GM21423 (cell line): ENCODE results near the gene RPS6KA5.

Source experiments
- ATAC-seq: cut with Tn5 transposase; IDR thresholded peaks from one replicate; pipeline ENCODE4 v1.9.1; 2021; ENCODE audit warnings: mild to moderate bottlenecking, moderate library complexity; ENCODE audit not compliant: unreplicated experiment

The RPS6KA5 gene

DNA sequence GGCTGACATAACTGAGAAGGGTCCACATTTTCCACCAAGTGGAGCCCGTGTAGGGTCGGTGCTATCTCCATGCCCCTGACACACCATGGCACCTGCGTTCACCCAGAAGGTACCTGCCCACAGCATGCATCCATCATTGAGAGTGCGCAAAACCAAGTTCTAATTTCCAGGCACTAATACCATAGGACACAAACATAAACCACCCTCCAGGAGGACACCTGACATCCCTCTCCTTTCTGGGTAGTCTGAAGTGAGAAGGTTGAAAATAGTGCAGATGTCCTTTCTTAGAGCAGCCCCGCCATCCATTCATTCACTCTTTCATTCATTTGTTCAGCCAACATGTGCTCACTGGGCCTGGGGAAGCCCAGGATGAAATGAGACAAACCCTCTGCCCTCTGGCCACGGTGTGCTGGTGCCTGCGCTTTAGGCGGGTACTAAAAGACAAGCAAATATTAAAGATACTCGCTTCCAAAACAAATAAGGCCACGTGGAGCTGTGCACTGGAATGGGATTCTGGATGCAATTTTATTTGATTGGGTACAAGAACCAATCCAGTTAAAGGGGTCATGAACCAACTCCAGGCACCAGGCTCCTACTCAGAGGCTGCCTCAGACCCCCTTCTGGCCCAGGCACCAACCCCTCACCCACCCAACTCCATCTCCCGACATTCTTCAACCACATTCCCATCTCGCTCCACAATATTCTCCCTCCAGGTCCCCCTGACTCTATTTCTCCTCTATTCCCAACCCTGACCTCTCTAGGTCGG is 245.5 kb downstream of the RPS6KA5 start:
- no peak for ATAC-seq

DNA sequence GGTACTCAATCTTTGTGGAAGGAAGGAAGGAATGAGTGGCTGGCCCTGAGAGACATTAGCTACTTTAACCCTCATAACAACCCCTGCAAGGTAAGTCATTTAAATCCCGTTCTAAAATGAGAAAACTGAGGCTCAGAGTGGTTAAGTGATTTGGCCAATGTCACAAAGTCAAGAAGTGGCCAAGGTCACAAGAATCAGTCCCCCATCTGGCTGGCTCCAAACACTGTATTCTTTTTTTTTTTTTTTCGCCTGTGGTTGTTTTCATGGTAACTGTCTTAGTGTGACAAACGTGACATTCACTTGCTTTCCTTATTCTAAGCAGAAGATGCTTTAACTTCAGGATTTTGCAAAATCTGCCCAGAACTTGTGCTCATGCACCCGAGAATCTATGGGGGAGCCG is 247.0 kb downstream of the RPS6KA5 start:
- no peak for ATAC-seq

DNA sequence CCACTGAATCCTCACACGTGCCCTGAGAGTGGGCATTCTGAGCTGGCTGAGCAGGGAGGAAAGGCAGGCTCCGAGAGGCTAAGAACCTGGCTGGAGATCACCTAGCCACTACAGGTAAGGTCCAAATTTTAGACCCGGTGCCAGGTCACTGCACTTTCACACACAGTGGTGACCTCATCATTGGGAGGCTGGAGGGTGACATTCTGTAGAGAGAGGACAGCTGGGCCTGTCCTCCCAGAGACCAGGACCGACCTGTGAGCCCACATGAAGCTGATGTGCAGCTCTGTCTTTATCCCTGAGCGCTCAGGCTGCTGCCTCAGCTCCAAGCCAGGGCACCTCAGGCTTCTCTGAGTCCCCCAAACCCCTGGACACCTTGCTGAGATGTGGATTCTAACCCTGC is 248.3 kb downstream of the RPS6KA5 start:
- no peak for ATAC-seq

DNA sequence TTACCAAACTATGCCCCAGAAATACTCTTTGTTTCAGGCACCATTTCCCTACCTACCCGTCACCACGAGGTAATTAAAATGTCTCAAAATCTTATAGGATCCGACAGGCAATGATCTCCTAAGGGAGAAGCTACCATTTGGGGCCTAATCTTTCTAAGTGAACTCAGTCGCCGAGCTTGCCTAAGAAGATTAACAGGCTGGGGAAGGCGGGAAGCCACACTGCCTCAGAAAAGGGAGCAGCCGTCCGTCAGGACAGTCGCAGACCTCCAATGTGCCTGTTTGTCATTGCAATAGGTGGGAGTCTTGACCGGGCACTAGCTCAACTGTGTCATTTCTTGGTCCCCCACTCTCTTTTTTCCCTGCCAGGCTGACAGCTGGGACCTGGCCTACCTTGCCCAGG is 248.8 kb downstream of the RPS6KA5 start:
- ATAC-seq, result no peak

DNA sequence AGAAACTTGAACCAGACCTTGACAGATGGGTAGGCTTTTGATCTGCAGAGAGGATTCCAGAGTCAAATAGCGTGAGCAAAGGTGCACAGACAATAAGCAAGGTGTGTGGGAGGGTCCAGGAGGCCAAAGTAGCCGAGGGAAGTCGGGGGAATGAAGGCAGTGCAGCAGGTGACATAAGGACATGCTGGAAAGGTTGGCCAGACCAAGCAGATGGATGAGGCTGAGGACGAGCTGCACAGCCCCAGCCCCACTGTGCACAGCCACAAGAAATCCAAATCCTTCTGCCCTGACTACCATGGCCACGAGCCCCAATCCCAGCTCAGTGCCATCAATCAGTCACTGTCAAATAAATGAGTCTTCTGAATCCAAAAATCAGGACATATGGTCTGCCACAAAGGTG is 249.6 kb downstream of the RPS6KA5 start:
- ATAC-seq, result no peak

DNA sequence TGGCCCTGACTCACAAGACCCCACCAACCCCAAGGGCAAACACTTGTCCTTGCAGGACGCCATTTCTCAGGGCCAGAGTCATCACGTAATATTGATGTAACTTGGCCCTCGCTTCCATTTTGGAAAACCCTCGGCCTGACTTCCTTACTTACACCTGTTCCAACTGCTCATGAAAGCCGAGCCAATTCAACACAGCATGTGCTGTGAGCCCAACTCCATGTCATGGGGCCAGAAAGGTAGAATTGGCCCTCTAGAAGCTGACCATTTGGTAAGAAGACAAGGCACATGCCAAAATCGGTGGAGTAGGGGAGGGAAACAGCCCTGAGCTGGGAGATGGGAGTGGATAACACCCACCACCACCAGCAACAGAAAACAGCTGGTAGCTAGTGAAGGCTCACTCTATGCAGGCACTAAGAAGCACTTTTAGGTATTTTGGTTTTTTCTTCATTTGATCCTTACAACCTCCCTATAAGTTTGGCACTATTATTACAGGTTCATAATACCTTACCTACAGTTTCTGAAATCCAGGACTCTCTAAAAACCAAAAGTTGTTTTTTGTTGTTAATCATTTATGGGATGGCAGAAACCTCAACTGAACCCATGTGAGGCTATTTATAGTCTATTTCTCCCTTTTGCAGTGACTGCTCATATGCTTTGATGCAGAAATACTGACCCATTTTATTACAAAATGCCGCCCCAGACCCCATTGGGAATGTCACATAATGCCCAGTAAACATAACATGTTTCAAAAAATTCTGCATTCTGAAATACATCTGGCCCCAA is 250.7 kb downstream of the RPS6KA5 start:
- ATAC-seq, result no peak

DNA sequence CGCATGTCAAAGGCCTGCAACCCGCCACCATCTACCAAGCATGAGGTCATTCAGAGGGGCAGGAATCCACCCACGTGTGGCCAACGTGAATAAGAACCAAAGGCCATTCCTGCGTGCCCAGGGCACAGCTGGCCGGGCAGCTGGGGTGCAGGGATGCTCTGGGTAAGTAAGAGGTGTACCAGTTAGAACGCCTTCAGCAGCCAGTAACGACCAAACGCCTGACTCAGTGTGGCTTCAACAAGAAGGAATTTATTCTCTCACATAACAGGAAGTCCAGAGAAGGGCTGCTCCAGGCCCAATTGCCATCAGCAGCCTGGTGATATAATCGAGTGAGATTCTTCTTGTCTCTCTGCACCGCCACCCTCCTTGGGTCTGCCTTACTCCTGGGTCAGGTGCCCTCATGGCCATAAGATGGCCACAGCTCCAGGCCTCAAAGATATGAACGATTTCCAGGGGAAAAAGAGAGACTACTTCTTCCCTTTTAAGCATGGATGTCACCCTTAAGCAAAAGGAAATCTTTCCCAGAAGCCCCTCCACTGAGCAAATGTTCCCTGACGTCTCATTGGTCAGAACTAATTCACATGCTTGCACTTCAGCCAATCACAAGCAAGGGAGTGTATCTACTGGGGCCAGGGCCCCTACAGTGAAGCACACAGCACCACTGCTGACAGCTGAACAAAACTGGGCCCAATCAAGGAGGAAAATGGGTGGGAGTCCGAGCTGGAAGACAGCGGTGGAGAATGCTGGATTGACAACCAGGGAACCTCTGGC is 251.5 kb downstream of the RPS6KA5 start:
- ATAC-seq, result no peak

DNA sequence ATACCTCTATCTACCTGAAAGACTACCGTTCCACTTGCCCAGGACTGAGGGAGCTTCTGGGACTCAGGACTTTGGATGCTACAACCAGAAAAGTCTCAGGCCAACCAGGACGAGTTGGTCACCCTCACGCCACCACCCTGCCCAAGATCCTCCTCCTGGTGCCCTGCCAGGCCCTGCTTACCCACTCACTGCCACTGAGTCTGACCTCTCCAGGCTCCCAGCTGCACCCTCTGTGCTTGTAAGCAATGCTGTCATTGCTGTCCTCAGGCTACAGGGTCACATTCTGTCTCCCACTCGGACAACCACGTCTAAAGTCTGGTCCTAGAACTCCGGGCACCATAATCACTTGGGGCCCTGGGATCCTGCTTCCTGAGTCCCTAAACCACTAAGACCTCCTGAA is 253.4 kb downstream of the RPS6KA5 start:
- no peak for ATAC-seq

DNA sequence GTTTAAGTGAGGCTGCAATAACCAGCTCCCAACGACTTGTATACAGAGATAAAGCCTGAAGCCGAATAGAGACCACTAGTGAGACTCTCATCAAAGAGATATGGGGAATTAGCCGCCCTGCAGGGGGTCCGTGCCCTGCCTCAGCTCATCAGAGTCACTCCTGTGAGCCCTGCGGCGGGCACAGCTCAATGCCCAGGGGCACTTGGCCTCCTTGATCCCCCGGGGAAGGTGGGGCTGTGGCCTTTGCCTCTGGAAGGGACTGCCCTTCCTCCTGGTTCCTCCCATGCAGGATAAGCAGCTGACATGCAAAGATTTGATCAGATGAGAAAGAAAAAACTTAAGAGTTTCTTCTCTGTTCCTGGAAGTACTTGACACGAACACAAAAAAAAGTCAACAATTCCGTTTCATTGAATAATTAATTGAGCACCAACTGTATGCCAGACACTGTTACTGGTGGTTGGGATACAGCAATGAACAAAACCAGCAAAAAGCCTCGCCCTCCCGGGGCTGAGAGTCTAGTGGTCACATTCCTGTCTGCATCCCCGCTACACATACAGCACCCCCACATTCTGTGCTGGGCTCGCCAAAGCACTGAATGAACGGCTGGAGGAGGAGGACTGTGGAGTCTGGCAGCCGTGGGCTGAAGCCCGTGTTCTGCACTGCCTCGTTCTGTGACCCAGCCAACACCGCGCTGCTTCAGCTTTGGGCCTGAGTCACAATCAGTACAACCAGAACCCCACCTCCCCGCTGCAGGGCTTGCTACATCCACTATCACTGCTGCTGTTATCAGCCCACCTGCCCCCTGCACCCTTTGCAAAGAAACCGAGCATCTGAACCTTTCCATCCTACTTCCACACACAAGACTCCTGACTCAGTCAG is 254.5 kb downstream of the RPS6KA5 start:
- no peak for ATAC-seq

DNA sequence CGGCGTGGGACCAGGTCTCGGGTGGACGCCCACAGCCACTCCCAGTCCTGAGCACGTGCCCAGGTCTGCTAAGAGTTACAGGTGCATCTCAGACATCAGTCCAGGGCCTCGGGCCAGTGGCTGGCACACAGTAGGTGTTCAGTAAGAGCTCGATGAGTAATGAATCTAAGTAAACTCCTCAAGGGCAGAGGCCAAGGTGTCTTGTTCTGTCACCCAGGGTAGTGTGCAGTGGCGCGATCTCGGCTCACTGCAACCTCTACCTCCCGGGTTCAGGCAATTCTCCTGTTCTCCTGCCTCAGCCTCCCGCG is 255.4 kb downstream of the RPS6KA5 start:
- no peak for ATAC-seq

DNA sequence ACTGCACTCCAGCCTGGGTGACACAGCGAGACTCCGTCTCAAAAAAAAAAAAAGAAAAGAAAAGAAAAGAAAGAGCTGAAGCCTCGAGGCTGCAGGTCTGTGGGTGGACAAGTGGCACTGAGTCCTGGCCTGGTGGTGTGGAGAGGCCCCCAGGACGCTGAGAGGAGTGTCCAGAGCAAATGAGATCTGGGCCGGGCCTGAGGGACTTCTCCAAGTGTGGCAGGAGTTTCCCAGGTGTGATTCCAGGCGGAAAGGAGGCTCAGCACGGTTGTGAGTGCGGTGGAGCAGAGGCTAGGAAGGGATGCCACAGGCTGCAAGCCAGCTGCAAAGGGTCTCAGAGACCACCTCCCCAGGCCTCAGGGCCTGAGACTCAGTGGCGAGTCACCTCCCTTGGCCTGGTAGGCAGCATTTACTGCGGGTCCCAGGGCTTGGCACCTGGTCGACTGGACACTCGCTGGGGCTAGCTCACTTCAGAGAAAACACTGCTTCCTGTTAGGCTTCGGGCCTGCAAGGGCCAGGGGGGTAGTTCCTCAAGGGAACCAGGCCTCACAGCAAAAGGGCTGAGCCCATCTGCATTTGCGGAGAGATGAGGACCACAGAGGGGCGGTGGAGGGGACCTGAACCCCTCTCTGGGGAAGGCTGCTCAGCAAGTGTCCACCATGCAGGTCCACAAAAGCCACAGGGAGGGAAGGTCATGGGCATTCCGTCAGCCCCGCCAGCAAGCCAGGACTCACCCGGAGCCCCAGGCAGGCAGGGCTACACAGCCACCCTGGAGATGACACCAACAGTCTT is 256.0 kb downstream of the RPS6KA5 start:
- no peak for ATAC-seq

DNA sequence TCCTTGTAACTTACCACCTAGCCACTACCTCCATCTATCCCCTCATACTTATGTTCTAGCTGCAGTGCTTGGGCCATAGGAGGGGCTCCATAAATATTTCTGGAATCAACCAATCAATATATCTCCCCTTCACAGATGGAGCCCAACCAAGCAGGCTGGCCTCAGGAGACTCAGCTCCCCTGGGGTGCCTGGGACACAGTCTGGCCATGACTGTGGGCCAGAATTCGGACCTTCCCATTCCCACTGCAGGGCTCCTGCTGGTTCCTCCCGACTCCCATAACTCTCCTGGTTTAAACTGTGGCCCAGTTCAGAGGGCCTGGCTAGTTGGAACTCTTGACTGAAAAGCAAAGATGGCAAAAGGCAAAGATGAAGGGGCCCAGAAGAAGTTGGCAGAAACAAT is 257.2 kb downstream of the RPS6KA5 start:
- ATAC-seq, result no peak

DNA sequence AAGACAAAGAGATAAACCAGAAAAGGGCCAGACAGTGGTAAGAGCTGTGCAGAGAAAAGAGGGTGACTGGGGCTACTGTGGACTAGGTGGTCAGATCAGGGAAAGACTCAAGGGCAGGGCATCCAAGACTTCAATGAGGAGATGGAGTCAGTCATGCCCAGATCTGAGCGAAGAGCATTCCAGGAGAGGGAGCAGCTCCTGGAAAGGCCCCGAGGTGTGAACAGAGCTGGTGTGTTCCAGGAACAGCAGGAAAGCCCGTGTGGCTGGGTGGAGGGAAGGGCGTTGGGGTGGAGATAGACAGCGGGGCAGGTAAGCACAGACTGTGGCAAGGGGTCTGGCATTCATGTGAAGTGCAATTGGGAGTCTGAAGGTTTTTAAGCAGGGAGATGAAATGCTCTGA is 261.0 kb downstream of the RPS6KA5 start:
- no peak for ATAC-seq

DNA sequence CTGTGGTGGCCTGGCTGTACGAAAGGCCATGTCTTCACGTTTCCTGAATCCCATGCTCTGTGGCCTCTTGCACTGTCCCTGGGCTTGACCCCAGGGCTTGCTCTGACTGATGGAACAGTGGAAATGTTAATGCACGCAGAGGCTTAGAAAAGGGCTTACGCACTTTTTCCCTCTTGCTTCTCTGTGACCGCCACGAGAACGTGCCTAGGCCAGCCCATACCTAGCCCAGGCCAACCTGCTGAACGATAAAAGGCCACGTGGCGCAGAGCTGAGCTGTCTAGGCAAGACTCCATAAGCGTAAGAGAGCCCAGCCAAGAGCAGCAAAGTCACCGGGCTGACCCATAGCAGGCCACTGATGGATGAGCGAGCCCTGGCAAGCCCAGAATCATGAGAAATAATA is 262.5 kb downstream of the RPS6KA5 start:
- ATAC-seq, result no peak
